DMS53 (cell line): Measurements from ENCODE around the gene SLC26A1.

ENCODE experiments used
- DNase-seq: peaks from one replicate; lab custom pipeline; 2025; lab: John Stamatoyannopoulos, UW

The SLC26A1 gene

GRCh38 chr4:998096-998691, 5.0 kb upstream of the SLC26A1 start:
- peak; percentile 59 for DNase-seq

- peak; percentile 76 for DNase-seq
Measured at GRCh38 chr4:997375-998071, 4.3 kb upstream of the SLC26A1 start.

- no peak for DNase-seq
Measured at GRCh38 chr4:996997-997374, 3.8 kb upstream of the SLC26A1 start.

DNA sequence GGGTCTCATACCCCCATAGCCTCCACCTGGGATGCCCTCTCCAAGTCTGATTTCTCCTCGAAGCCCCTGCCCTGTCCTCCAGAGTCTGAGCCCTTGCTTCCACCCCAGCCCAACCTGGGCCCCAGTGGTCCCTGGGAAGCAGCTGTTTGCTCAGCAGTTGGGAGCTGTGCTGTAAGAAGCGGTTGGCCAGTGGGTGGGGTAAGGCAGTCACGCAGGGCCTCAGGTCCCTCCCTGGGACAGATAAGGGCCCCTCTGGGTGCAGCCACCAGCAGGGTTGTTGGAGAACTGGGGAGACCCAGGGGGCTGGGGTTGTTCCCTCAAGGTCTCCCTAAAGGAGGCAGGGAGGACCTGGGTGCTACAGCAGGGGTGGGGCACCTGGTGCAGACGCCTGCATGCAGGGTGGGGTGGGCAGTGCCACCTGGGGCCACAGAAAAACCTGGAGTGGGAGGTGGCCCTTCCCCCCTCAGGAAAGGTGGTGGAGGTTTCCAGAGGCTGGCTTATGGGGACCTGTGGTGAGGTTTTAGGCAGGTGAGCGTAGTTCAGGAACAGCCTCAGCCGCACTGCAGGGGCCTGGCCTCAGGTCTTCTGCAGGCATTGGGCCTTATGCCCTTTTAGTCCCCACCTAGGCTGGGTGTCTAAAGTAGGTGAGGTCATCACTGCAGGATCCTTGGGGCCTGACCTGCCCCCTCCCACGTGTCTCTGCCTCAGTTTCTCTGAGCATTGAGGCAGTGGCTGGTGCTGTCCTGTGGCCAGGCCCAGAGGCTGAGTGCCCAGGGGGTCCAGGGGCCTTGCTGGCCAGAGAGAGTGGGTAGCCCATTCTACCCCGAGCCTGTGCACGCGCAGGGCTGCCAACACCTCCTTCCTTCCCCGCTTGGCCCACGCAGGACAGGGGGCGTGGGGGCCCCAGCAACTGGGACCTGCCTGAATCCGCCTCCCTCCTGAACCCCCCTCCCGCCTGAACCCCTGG, 3.1 kb upstream of the SLC26A1 start:
- no peak for DNase-seq

GRCh38 chr4:995311-996026, 2.3 kb upstream of the SLC26A1 start:
- DNase-seq: no peak

GRCh38 chr4:992297-993110, 700 bp downstream of the SLC26A1 start:
- peak; percentile 98 for DNase-seq

DNA sequence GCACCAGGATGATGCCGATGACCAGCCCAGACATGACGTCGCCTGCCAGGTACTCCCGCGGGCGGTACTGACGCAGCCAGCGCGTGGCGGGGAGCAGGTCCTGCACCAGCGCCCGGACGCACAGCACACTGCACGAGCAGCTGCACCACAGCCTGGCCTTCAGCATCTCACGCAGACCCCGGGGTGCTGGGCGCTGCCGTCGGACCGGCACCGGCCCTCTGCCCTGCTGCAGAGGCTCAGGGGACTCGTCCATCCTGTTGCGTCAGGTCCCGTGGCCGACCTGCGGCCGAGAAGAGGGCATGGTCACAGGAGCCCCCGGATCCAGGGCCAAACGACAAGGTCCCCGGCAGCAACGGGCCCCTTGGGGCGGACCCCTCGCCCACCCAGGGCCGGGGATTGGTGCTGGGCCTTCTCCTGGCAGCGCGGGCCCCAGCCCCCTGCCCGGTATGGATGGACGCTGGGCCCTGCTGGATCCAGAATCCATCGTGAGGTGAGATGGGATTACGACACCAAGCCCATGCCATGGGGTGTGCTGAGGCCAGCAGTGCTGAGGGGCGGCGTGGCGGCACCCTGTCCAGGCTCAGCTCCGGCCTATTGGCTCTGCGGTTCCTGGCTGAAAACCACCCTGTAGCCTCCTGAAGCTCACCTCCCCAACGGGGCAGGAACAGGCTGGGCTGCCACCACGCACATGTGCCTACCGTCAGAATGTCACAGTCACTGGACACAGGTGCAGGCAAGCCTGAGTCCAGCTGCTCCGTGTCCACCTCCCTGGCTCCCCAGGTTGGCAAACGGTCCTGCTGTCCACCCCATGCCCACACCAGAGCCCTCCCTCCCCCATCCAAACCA, 1.5 kb downstream of the SLC26A1 start:
- DNase-seq: peak; percentile 67

GRCh38 chr4:990746-991367, 2.3 kb downstream of the SLC26A1 start:
- DNase-seq: no peak

DNA sequence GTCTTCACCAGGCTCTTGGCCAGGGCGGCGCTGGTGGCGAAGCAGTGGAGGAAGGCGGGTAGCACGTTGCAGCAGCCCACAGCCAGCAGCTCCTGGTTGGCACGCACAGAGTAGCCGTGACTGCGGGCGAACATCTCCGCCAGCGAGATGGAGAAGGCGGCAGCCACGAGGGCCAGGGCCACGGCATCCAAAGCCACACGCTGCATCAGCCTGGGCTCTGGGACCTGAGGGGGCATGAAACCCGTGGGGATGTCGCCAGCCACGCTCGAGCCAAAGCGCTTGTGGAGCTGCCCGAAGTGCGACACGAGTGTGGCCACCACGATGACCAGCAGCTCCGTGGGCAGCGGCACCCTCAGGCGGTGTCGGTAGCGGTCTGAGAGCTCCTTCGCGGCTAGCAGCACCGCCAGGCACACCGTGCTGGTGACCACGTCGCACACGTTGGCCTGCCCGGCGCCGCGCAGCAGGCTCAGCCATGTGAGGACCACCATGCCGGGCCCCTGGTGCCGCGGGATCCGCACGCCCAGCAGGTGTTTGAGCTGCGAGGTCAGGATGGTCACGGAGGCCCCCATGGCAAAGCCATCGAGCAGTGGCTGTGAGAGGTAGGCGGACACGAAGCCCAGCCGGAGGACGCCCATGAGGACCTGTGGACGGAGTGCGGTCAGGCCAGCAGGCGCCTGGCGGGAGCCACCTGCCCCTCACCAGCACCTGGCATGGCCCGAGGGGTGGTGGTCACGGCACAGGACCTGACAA, 3.3 kb downstream of the SLC26A1 start:
- DNase-seq: no peak

DNA sequence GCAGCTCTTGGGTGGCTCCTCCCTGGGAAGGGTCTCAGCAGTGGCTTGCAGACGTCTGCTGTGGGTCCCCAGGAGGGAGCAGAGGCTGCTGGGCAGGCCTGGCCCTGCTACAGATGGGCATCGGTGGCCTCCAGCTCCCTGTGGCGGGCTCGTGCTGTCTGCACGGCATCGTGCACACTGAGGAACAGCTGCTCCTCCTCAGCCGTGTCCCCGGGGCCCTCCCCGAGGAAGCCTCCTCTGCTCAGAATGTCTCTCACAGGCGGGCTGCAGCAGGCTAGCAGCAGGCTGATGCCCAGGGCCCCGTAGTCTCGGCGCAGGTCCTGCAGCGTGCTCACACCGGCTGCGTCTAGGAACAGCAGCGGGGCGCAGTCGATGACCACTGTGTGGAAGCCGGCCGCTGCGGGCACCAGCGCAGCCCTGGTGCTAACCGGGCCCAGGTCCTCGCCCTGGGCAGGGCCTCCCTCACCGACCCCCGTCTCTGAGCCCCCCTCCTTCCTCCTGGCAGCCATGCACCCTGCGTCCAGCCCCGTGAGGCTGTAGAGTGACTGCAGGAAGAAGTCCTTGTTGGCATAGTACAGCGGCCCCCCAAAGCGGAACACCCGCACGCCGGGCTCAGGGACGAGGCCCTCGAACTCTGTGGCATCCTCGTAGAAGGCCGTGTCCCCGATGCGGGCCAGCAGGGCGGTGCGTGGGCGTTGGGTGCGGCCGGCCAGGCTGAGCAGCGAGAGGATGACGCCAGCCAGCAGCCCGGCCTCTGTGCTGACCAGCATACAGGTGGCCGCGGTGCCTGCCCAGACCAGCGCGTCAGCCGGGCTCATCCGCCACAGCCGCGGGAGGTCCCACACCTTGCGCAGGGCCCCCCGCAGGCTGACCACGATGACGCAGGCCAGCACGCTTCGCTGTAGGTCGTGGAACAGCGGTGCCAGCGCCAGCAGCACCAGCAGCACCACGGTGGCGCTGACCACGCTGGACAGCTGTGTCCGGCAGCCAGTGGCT, 4.2 kb downstream of the SLC26A1 start:
- no peak for DNase-seq

DNA sequence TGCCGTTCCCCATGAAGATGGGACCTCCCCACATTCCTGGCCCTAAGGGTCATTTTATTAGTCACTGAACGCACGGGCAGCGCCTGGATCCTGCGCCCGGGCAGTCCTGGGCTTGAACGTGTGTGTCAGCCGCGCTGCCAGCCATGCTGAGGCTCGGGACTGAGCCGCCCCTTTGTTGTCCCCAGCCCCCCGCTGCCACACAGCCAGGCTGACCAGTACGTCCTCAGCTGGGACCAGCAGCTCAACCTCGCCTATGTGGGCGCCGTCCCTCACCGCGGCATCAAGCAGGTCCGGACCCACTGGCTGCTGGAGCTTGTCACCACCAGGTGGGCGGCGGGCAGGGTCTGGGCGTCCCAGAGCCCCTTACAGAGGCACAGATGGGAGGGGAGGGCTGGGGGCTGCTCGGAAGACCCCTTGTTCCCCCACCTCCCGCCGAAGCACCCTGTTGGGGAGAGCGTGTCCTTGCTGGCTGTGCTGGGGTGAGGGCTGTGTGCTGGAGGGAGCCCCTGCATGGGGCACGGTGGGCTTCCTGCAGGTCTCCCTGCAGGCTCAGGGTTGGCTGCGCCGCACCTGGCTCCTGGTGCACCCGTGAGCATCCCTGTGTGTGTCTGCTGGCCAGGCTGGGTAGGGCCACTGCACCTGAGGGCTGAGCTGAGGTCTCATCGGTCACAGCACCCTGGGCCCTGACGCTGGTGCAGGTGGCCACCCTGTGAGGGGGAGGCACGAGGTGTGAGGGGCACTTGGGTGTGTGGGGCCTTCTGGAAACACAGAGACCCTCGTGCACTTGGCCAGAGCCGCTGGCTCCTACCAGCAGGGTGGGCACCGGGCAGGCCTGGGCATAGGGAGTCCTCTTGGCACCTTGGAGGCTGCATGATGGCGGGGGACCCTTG, 5.3 kb downstream of the SLC26A1 start:
- DNase-seq: no peak

DNA sequence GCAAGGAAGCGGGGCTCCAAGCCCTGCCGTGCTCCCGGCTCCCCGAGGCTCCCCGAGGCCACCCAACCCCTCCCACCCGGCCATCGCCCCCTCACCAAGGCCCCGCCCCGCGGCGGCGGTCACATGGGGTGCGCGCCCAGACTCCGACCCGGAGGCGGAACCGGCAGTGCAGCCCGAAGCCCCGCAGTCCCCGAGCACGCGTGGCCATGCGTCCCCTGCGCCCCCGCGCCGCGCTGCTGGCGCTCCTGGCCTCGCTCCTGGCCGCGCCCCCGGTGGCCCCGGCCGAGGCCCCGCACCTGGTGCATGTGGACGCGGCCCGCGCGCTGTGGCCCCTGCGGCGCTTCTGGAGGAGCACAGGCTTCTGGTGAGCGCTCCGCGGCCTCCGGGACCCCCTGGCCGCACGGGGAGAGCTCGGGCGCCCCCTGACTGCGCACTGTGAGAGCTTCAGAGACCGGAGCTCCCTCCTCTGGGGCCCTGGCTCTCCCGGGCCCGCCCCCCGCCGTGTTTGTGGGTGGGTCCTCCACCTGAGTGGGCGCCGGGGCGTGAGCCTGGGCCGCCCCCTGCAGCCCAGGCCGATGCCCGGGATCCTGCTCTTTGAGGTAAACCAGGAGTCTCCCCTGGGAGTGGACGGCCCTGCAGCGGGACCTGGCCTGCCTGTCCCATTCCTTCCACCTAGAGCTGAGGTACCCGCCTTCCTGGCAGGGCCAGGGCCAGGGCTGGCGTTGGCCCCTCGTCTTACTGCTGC, 6.2 kb downstream of the SLC26A1 start, which contains the start of gene IDUA:
Gene IDUA, plus strand, starts transcription at position 166 of the 745 bp plus-strand sequence. Its CDS starts 41 bp downstream, at position 207.
- DNase-seq: peak; percentile 87

- no peak for DNase-seq
Measured at GRCh38 chr4:986428-986878, 6.8 kb downstream of the SLC26A1 start.

- DNase-seq: peak; percentile 85
Measured at GRCh38 chr4:985123-985830, 7.9 kb downstream of the SLC26A1 start.
